Adipose tissue (tissue), 3 donors: ENCODE measurements around the gene MXRA5. TPM values are rescaled to one million over a fixed set of nuclear protein-coding genes. Genes with fewer than 3 reads are reported as not detected.
"Not testable (repeated sequence)": the region's sequence is repeated elsewhere in the genome, so short reads cannot be mapped to it uniquely, and the experiment has no call there.

Experiments used
- H3K27ac ChIP-seq: one replicate; pipeline ENCODE4 v1.5.1; 2013; ENCODE audit warnings: low read depth, low read length
- WGBS, 3 donors: extraction: QIAGEN DNeasy Blood & Tissue Kit; methylation state at CpG; one replicate each; pipeline ENCODE4 v1.1.7; 2013; 5-methylcytosine and 5-hydroxymethylcytosine counted together
- polyA plus RNA-seq, 3 donors: library from polyadenylated mRNA; stranded (reverse); fragments of 200-250 nt; gene quantifications; one replicate each; pipeline ENCODE4 v1.2.3, GENCODE V29; 2013
- donor health status: healthy with polysubstance abuse.
- donor health status: Bipolar disorder and iron deficiency.
- donor health status: healthy.

Gene MXRA5, protein sequence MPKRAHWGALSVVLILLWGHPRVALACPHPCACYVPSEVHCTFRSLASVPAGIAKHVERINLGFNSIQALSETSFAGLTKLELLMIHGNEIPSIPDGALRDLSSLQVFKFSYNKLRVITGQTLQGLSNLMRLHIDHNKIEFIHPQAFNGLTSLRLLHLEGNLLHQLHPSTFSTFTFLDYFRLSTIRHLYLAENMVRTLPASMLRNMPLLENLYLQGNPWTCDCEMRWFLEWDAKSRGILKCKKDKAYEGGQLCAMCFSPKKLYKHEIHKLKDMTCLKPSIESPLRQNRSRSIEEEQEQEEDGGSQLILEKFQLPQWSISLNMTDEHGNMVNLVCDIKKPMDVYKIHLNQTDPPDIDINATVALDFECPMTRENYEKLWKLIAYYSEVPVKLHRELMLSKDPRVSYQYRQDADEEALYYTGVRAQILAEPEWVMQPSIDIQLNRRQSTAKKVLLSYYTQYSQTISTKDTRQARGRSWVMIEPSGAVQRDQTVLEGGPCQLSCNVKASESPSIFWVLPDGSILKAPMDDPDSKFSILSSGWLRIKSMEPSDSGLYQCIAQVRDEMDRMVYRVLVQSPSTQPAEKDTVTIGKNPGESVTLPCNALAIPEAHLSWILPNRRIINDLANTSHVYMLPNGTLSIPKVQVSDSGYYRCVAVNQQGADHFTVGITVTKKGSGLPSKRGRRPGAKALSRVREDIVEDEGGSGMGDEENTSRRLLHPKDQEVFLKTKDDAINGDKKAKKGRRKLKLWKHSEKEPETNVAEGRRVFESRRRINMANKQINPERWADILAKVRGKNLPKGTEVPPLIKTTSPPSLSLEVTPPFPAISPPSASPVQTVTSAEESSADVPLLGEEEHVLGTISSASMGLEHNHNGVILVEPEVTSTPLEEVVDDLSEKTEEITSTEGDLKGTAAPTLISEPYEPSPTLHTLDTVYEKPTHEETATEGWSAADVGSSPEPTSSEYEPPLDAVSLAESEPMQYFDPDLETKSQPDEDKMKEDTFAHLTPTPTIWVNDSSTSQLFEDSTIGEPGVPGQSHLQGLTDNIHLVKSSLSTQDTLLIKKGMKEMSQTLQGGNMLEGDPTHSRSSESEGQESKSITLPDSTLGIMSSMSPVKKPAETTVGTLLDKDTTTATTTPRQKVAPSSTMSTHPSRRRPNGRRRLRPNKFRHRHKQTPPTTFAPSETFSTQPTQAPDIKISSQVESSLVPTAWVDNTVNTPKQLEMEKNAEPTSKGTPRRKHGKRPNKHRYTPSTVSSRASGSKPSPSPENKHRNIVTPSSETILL (N-terminal part only)
- polyA plus RNA-seq: 1 to 10 TPM in 2 of 3 donors, under 1 TPM in 1; 1.00 to 2.3 (median 1.2) TPM

DNA sequence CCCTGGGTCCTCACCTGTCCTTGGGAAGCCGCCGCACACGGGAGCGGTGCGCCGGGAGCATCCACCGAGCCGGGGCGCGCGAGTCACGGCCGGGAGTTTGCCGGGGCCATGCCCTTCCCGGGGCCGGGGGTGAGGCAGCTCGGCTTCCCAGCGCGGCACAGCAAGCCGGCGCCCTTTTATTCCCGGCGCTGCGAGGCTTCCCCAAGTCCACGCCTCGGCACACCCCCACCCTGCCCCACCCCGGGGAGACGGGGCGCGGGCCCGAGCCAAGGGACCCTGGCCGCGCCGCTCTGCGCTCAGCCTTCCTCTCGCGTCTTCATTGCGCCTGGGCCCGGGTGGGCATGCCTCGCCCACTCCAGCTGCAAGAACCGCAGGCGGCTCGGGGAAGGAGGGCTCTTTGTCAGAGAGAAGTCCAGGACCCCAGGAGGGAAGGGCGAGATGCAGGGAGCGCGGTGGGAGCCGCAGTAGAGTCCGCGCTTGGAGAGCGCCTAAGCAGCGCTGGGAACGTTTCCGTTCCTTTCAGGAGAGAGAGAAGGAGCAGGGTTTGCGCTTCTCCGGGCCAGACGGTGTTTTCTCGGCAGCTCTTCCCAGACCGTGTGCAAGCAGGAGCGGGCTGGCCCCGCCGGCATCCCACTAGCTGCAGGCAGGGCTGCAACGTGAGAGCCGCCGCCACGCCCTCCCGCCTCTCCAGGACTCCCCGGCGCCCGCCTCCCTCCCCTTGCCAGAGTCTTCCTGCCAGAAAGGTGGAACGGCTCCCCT, at the start of gene MXRA5:
MXRA5 (minus strand) TSS at position 152 of the 759 bp plus-strand sequence. CDS start 2,819 bp downstream, outside the sequence.
- no peak within 1 kb of the TSS for H3K27ac ChIP-seq
- 2 to 6% (median 2%) methylated on average over 19 to 67 of the region's 70 CpGs for WGBS, 3 donors

DNA sequence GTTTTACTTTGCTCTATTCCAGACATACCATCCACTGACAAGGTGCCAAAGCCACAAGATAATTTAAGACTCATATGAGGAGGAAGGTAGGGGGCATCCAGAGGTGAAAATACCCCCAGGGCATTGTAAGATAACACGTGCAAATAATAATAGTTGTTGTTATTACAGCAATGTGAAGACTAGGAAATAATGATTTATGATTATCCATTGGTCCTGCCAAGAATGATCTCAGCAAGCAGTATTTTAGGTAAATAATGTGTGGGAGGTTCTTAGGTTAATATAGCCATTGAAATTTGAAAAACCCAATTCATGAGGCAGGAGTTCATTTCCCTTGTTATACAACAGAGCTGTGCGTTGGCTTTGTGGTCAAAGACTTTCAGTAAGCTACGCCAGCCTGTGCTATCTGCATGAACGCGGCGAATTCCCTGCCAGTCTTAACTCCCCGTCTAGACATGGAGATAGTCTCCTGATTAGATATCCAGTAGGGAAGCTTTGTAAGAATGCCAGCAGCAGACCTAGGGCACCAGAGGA, 47.2 kb upstream of the MXRA5 start:
- 31 to 51% (median 44%) methylated on average over 7 of the region's 7 CpGs for WGBS, 3 donors
- H3K27ac ChIP-seq: no peak overlapping the region

DNA sequence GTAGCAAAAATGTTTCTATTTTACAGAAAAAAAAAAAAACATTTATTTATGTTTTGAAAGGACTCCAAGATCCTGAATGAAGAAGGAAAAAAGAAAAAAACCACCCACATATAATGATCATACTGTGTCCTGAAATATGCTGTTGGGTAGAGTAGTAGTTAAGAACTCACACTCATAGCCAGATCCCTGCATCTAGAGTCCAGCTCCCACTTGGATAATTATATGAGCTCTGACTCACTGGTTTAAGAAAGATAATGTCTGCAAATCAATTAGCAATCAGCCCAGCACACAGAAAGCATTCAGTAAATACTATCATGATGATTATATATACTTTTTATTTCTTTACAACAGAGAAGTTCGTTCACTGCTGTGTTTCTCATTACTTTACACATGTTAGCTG, 46.7 kb upstream of the MXRA5 start:
- WGBS, 3 donors: 37 to 60% (median 43%) methylated on average over 1 of the region's 1 CpG
- no peak overlapping the region for H3K27ac ChIP-seq

DNA sequence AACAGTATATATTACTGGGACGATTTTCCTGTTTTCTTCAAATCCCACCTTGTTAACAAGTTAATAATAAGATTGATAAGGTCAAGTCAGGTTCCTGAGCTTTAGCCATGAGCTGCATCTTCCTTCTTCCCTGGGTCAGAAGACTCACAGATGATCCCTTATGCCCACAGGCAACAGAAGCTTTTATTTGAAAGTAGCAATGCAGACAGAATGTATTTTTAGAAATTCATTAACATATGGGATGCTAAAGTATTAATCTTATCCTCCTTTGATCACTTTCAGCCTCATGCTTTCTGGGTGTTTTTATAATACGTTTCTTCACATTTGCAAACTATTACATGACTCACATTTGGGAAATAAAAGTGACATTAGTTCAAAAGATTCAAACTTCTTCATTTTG, 42.0 kb upstream of the MXRA5 start:
- WGBS, 3 donors: 57 to 72% (median 69%) methylated on average over 2 of the region's 2 CpGs
- H3K27ac ChIP-seq: no peak overlapping the region

DNA sequence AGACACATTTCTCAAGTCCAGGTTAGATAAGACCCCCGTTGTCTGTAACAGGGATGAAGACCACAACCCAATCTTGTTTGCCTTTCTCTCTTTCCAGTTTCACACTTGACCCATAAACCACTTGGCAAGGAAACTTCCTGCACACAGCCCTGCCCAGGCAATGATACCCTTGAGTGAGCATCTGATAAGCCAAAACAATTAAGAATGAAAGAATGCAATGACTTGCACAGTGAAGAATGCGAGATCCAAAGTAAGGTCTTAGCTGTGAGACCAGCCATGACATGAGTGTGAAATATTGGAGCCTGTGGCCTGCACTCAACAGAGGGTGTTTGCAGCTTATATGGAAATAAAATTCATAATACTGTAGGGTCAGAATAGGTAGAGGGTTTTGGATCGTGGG, 37.9 kb upstream of the MXRA5 start:
- 64 to 72% (median 72%) methylated on average over 3 of the region's 3 CpGs for WGBS, 3 donors
- H3K27ac ChIP-seq: no peak overlapping the region

DNA sequence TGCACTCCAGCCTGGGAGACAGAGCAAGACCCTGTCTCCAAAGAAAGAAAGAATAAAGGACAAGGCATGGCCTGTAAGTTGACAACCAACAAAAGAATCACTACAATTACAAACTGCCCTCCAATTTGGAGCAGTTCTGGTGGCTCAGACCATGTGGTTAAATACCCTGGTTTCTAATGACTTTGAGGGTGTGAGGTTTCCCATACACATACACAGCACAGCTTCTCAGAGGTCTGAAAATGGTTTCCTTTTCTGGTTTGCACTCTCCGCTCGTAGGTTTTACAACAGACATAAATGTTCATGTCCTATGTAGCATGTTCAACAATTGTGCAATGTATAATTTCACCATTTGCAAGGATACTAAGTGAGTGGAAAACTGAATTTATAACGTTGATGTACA, 34.2 kb upstream of the MXRA5 start:
- WGBS, 3 donors: 53 to 59% (median 54%) methylated on average over 3 of the region's 3 CpGs

DNA sequence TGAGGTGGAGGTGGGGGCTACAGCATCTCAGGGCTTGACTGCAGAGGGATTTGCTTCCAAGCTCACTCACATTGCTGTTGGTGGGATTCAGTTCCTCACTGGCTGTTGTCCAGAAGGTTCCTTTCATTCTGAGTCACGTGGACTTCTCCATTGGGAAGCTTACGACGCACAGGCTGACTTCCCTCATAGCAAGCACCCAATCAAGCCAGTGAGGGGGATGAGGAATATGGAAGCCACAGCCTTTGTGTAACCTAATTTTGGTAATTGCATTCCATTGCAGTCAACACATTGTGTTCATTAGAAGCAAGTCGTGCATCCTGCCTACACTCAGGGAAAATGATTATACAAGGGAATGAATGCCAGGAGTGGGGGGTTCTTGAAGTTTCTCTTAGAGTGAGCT, 32.7 kb upstream of the MXRA5 start:
- no peak overlapping the region for H3K27ac ChIP-seq
- WGBS, 3 donors: 61 to 80% (median 67%) methylated on average over 4 of the region's 4 CpGs

More for the DNA sequence above, 34.2 kb upstream of the MXRA5 start:
- no peak overlapping the region for H3K27ac ChIP-seq

DNA sequence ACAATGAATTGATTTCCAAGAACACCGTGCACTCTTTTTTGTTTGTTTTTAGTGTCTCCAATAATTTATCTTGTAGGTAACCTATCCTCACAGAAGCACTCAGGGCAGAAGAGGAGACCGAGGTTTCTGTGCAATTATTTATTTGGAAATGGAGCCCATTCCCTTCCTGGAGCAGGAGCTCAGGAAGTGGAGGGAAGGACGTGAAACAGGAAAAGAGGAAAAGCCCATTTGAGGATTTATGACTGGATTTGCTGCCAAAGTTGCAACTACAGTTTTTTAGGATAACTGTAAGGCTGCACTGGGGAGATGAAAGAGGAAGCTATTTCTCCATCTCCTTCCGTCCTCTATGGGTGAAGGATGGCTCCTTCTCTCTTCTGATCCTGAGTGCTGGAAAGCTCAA, 31.7 kb upstream of the MXRA5 start:
- 16 to 68% (median 16%) methylated on average over 4 of the region's 4 CpGs for WGBS, 3 donors
- no peak overlapping the region for H3K27ac ChIP-seq

DNA sequence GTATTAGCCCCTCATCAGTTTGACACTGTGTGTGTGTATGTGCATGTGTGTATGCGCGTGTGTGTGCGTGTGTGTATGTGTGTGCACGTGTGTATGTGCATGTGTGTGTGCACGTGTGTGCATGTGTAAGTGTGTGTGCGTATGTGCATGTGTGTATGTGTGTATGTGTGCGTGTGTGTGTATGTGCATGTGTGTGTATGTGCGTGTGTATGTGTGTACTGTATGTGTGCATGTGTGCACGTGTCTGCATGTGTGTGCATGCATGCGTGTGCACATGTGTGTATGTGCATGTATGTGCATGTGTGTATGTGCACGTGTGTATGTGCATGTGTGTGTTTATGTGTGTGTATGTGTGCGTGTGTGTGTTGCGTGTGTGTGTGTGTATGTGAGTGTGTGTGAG, 31.1 kb upstream of the MXRA5 start:
- H3K27ac ChIP-seq: no peak overlapping the region
- WGBS, 3 donors: 81 to 99% (median 87%) methylated on average over 13 of the region's 13 CpGs

DNA sequence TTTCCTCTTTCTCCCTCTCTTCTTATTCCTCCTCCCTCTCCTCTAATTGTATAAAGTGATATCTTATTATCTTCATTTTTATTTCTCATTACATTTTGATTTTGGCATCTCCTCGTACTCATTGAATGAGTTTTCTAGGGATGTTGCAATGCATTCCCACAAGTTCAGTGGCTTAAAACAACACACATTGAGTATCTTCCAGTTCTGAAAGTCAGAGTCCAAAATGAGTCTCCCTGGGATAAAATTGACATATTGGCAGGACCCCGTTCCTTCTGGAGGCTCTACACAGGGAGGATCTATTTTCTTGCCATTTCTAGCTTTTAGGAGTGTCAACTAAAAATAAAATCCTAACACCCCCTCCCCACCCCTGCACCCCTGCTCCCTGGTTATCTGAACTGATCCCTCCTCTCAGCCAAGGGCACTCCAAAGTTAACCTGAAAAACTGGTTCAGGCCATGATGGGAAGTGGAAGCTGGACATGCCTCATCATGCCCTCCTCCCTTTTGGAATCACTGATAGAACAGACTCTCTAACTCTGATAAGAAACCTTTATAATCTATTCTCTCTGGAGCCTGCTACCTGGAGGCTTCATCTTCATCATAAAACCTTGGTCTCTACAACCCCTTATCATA, 29.5 kb upstream of the MXRA5 start:
- not testable (repeated sequence) for H3K27ac ChIP-seq
- WGBS, 3 donors: 47 to 60% (median 54%) methylated on average over 2 of the region's 2 CpGs

DNA sequence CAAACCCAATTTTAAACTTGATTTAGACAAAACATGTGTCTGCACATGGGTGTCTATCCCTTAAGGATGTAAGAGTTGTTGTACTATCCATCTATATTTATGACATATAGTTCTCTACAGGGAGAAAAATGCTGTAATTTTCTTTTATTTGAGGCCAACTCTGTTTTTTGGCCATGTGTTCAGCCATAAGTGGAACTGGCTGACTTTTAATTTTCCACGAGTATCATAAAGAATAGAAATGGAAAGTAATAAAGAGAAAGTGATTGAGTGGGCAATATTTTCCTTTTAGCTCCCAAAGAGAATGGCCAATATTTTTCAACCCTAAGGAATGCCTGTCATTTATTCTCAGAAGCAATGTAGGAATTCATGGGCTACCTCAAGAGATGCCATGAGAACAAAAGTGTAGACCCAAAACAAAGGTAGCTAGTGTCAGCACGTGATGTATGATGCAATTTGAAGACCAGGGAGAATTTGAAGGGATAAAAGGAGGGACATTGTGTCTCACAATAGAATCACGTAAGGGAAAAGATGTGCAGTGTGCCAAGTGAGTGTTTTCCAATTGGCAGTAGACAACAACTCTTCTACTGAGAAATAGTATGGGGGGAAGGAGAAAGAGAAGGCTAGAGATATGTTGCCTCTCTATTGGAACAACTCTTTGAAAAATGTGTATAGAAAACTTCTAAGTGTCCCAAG, 27.8 kb upstream of the MXRA5 start:
- 66 to 81% (median 75%) methylated on average over 3 of the region's 3 CpGs for WGBS, 3 donors
- no peak overlapping the region for H3K27ac ChIP-seq

DNA sequence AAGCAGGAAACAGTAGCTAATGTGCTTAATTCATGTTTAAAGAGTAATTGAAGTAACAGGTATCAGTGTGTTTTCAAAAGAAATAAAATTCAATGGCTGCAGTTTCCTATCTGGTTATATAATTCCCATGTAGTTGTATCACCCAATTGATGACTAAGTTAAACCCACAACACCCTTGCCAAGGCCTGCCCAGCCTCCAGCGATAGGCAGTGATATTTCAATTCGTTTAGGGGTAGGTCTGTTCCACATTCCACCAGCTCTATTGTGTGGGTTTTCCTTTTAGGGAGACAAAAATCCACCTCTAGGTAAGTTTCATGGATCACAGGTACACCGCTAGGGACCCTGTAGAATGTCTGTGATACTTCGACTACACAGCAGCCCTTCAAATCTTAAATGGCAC, 24.7 kb upstream of the MXRA5 start:
- 81 to 93% (median 86%) methylated on average over 4 of the region's 4 CpGs for WGBS, 3 donors
- H3K27ac ChIP-seq: no peak overlapping the region

DNA sequence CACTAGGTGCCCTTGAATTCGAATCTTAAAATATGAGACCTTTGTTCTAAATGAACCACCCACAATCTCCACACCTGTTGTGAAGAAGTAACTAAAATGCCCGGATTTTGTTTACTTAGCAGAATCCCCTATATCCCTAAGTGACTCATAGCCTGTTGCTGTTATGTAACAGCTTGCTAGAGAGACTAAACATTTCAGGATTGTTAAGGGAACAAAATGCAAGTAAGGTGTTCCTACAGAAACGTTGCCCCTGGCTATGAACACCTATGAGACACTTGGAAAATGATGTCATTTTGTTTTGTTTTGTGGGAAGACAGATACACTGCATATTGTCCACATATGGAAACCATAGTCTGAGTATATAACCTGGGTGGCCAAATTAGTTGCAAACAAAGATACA, 24.2 kb upstream of the MXRA5 start:
- WGBS, 3 donors: 43 to 50% (median 48%) methylated on average over 3 of the region's 3 CpGs
- no peak overlapping the region for H3K27ac ChIP-seq

DNA sequence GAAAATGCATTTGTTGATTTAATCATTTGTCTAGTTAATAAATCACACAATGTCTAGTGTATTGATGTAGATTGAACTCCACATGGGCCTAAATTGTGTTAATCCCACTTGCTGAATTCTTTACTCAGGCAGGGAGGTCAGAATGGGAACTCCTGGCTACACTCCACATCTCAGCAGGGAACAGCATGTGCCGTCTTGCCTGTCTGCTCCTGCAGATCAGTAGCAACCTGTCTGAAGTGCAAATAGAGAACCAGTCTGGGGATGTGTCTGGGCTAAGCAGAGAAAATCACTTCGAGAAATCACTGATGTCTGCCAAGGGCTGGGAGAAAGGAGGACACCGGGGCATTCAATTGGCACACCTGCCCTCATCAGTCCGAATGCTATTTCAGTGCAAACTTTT, 16.5 kb upstream of the MXRA5 start:
- 80 to 92% (median 83%) methylated on average over 4 of the region's 4 CpGs for WGBS, 3 donors
- H3K27ac ChIP-seq: no peak overlapping the region

DNA sequence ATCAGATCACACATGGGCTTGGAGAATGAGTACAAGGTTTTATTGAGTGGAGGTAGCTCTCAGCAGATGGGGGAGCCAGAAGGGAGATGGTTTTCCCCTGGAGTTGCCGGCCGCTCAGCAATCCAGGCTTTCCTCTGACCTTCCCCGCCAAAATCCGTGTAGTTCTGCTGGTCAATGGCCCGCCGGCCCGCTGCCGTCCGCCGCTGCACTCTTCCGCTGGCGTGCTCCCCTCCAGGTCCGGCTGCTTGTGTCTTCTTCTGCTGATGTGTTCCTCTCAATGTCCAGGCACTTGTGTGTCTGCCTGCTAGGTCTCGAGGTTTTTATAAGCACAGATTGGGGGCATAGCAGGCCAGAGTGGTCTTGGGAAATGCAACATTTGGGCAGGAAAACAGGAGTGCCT, 14.4 kb upstream of the MXRA5 start:
- 77 to 93% (median 92%) methylated on average over 3 to 14 of the region's 14 CpGs for WGBS, 3 donors

DNA sequence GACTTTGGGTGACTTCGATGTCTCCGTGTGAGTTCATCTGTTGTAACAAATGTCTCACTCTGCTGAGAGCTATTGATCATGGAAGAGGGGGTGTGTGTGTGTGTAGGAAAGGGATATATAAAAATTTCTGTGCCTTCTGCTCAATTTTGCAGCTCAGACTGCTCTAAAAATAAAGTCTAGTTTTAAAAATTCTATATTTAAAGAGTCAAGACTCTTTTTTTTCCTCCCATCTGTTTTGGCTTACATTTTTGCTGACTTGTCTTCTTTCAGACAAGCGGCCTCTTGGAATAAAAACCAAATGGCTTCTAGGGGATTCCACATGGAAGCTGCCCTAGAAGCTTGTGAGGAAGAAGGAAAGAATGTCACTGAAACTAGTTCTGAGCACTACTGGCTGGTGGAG, 6.3 kb upstream of the MXRA5 start:
- WGBS, 3 donors: 81 to 86% (median 85%) methylated on average over 3 of the region's 3 CpGs
- not testable (repeated sequence) for H3K27ac ChIP-seq

More for the DNA sequence above, 14.4 kb upstream of the MXRA5 start:
- no peak overlapping the region for H3K27ac ChIP-seq

DNA sequence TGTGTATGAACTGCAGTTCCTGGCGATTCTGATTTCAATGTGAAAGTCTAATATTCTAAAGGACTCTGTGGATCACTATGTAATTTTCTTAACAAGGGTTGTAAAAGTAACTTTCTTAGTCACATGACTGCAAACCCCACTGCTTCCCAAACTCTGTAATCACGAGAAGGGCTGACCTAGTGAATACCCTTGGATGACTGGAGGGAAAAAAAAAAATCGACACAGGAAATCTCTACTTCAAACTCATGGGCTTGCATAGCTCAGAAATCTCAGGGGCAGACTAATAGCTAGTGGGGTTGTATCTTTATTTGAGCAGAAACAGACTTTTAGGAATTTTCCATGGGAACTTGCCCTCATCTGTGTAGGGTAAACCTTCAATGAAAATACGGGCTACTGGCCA, 4.8 kb upstream of the MXRA5 start:
- no peak overlapping the region for H3K27ac ChIP-seq
- WGBS, 3 donors: 44 to 56% (median 51%) methylated on average over 4 of the region's 4 CpGs
